Cardiac muscle cell (in vitro differentiated cells and primary cell): ENCODE results near the gene FABP1. TPM values are rescaled to one million over a fixed set of nuclear protein-coding genes. Genes with fewer than 3 reads are reported as not detected.

Experiments used
- DNase-seq, 2 donors: peaks; one replicate each; pipeline versions ENCODE4 v3.0.0 to v3.0.0-alpha.2; 2010 to 2017; ENCODE audit warnings: low read depth in 1 of 2, low spot score in 1 of 2
- H3K27ac ChIP-seq: fragments of 200-600 bp; sonication (generic); 2 replicates; pipeline ENCODE4 v1.5.1; 2016
- H3K27me3 ChIP-seq: fragments of 200-600 bp; sonication (generic); 2 replicates; pipeline ENCODE4 v1.6.0; 2016; ENCODE audit warnings: control low read depth
- H3K36me3 ChIP-seq: fragments of 200-600 bp; sonication (generic); 2 replicates; pipeline ENCODE4 v1.5.1; 2016; ENCODE audit warnings: control low read depth
- H3K4me1 ChIP-seq: fragments of 200-600 bp; sonication (generic); 2 replicates; pipeline ENCODE4 v1.8.1; 2017; ENCODE audit warnings: low read depth, mild to moderate bottlenecking, mixed run types
- H3K4me3 ChIP-seq: fragments of 200-600 bp; sonication (generic); 2 replicates; pipeline ENCODE4 v1.5.1; 2016; ENCODE audit warnings: mild to moderate bottlenecking
- H3K9me3 ChIP-seq: fragments of 200-600 bp; sonication (generic); 2 replicates; pipeline ENCODE4 v1.5.1; 2017; ENCODE audit warnings: low read depth, mild to moderate bottlenecking, control low read depth
- CTCF ChIP-seq: IDR thresholded peaks from 2 replicates; pipeline ENCODE4 v1.5.1; 2012; ENCODE audit warnings: low read depth, mild to moderate bottlenecking, low read length
- polyA plus RNA-seq: library from polyadenylated mRNA; unstranded; fragments of >200 nt; fragmentation: Nextera tagmentation; extraction: Ambion mirVana; gene quantifications from 2 replicates; pipeline ENCODE4 v1.2.1, GENCODE V29; 2016
- total RNA-seq: library from RNA; depleted of rRNA; stranded (reverse); fragments of >200 nt; gene quantifications from 2 replicates; pipeline ENCODE4 v1.2.3, GENCODE V29; 2016

FABP1 gene
- total and polyA plus RNA-seq, 2 experiments from 2014 or later = 0.45 TPM; not detected in 1

GRCh38 chr2:88125344-88125923, 2.4 kb downstream of the FABP1 start:
- no peak overlapping the region for H3K4me3 ChIP-seq
- no peak for TF ChIP-seq CTCF
- H3K9me3 ChIP-seq = no peaks in the 10 kb centered on the region
- H3K36me3 ChIP-seq = no peaks in the 10 kb centered on the region
- H3K27me3 ChIP-seq = no peaks in the 10 kb centered on the region
- H3K27ac ChIP-seq = no peak overlapping the region
- no peak for DNase-seq
- peaks cover 3% of the 10 kb centered on the region for H3K4me1 ChIP-seq

GRCh38 chr2:88123975-88124917, 3.6 kb downstream of the FABP1 start:
- Histone ChIP-seq H3K36me3 (no peaks in the 10 kb centered on the region), H3K27me3 (no peaks in the 10 kb centered on the region), H3K4me3 (no peak overlapping the region), H3K4me1 (no peaks in the 10 kb centered on the region), H3K27ac (no peak overlapping the region), H3K9me3 (no peaks in the 10 kb centered on the region)
- TF ChIP-seq CTCF = no peak
- no peak for DNase-seq

DNA sequence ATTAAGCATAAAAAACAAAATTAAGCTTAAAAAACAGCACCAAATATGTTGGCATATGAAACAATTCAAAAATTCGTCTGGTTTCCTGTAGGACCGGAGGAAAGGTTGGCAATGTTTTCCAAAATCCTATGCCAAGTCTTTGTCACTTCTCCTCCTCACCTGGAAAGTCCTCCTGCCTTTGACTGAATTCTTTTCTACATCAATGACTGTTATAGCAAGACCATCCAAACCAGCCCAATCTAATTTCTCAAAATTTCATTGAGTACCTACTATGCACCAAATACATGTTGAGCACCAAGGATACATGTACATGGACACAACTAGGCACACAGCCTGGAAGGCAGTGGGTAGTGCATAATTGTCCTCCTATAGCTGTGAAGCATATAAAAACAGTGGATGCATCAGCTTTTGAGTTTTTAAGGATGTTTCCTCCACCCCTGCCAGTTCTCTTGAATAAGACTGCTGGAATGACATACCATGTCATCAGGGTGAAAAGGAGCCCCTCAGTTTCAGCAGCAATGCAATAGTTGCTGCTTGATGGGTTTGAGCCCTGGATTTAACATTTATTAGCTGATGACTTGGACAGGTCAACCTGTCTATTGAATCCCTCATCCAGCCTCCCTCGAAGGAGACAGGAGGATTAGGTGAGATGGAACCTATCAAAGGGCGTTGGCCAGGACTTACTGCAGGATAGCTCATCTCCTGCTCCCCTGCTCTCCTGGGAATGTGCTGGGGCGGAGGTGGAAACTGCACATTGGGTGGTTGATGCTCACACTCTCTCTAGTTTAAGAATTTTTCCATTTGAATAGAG, 4.5 kb downstream of the FABP1 start:
- Histone ChIP-seq H3K4me3 (no peak overlapping the region), H3K27me3 (no peaks in the 10 kb centered on the region), H3K27ac (no peak overlapping the region), H3K4me1 (no peaks in the 10 kb centered on the region), H3K9me3 (no peaks in the 10 kb centered on the region), H3K36me3 (no peaks in the 10 kb centered on the region)
- TF ChIP-seq CTCF = no peak
- no peak for DNase-seq

GRCh38 chr2:88122141-88122884, 5.5 kb downstream of the FABP1 start:
- Histone ChIP-seq H3K9me3 (no peaks in the 10 kb centered on the region), H3K27me3 (no peaks in the 10 kb centered on the region), H3K27ac (no peak overlapping the region), H3K36me3 (no peaks in the 10 kb centered on the region), H3K4me1 (no peaks in the 10 kb centered on the region), H3K4me3 (no peak overlapping the region)
- TF ChIP-seq CTCF = no peak
- DNase-seq = no peak

- no peaks in the 10 kb centered on the region for H3K9me3 ChIP-seq
- no peak for TF ChIP-seq CTCF
- no peaks in the 10 kb centered on the region for H3K27me3 ChIP-seq
- no peak overlapping the region for H3K4me3 ChIP-seq
- no peaks in the 10 kb centered on the region for H3K36me3 ChIP-seq
- no peaks in the 10 kb centered on the region for H3K4me1 ChIP-seq
- no peak for DNase-seq
- H3K27ac ChIP-seq = no peak overlapping the region
Measured at GRCh38 chr2:88121678-88122077, 6.2 kb downstream of the FABP1 start.
